ENCODE data around the gene COMTD1. TPM values are rescaled to one million over a fixed set of nuclear protein-coding genes. Genes with fewer than 3 reads are reported as not detected.
A peak's percentile ranks its signal among the peaks of the same experiment; 100 is the strongest.

Gene COMTD1
- total and polyA plus RNA-seq, 2 of the 8 experiments (the other 6 are each of a cell fraction or from before 2014, with no cell fraction given), result 31.9 to 42.4 TPM

DNA sequence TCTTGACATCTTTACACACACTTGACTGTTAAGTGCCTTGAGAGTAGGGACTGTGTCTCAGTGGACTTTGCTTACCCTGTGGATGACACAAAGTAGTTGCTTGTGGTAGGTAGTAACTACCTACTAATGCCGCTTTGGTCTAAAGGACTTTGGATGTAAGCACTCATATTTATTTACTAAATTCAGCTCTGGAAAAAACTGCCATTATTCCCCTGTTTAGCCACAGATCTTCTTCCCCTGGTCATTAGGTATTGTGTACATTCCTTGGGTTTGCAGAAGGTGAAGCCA lies 28.0 kb downstream of the COMTD1 start:
- H3K4ac ChIP-seq (replicated peaks; ENCODE audit: insufficient read length, low read depth, low read length), result no peak overlapping the region
- H3K9me3 ChIP-seq (ENCODE audit: insufficient read depth in 2 of 2, low read depth in 1 of 2, low read length in 1 of 2), result no peaks in the 10 kb centered on the region
- DNase-seq (ENCODE audit: low read depth in 1 of 2, low spot score in 2 of 2) (no peak), FAIRE-seq (no peak)
- H3K27me3 ChIP-seq (replicated peaks in 1 of 4; ENCODE audit: control insufficient read depth in 3 of 4, extremely low read depth in 1 of 4, insufficient read depth in 3 of 4, low read length in 3 of 4), result no peaks in the 10 kb centered on the region
- peaks cover 10% of the 10 kb centered on the region for H3K23me2 ChIP-seq (ENCODE audit: low read depth, low read length)
- no peak overlapping the region for H3K14ac ChIP-seq (ENCODE audit: insufficient read length)
- H4K20me1 ChIP-seq (replicated peaks in 1 of 2; ENCODE audit: control insufficient read depth in 1 of 2, insufficient read depth in 2 of 2, low read length in 2 of 2), result peaks cover 0 to 10% of the 10 kb centered on the region in 2 experiments
- no peak overlapping the region for H2BK20ac ChIP-seq (ENCODE audit: low read length)
- H2BK15ac ChIP-seq (ENCODE audit: low read length), result no peak overlapping the region
- H2BK5ac ChIP-seq (ENCODE audit: low read depth, low read length), result no peak overlapping the region
- no peak overlapping the region for H3K4me3 ChIP-seq (ENCODE audit: extremely low read depth in 1 of 4, insufficient read depth in 2 of 4, low read depth in 3 of 4, low read length in 4 of 4)
- ChIA-PET POLR2A (ENCODE audit: partially characterized antibody) (interaction anchor here (0.8 to 36.7 kb wide), 3 partner anchors 10 to 20 kb away, joined by 3 to 801 read pairs (median 7); partner anchors contain the start of gene COMTD1), CTCF (ENCODE audit: partially characterized antibody) (interaction anchor here (0.6 to 11.0 kb wide), 6 partner anchors 16 to 242 kb away, joined by 4 to 128 read pairs (median 7); partner anchors contain the start of gene COMTD1)
- H2AK5ac ChIP-seq (ENCODE audit: low read depth, low read length), result no peak overlapping the region
- no peaks in the 10 kb centered on the region for H3K79me1 ChIP-seq (ENCODE audit: low read depth, low read length)
- no peak overlapping the region for H3K18ac ChIP-seq (ENCODE audit: extremely low read depth, low read length)
- H3K9ac ChIP-seq (replicated peaks in 1 of 4; ENCODE audit: extremely low read depth in 1 of 4, low read depth in 3 of 4, low read length in 3 of 4), result no peak overlapping the region
- TF ChIP-seq CTBP2 (IDR thresholded peaks at IDR 0.05; ENCODE audit: borderline replicate concordance, insufficient read depth, insufficient read length, low read length) (no peak), TEAD4 (IDR thresholded peaks at IDR 0.05; ENCODE audit: low read depth, low read length) (no peak), EZH2 (IDR thresholded peaks at IDR 0.05; ENCODE audit: low read depth, low read length, severe bottlenecking) (no peak), BCL11A (IDR thresholded peaks at IDR 0.05; ENCODE audit: low read depth in 2 of 2, low read length in 2 of 2) (no peak)
- WGBS, 2 experiments (ENCODE audit: extremely low coverage in 1 of 2, insufficient coverage in 1 of 2, insufficient read length in 1 of 2, insufficient replicate concordance in 2 of 2, low coverage in 1 of 2, low lambda C conversion rate in 2 of 2, missing lambda C conversion rate in 1 of 2), result 89% methylated on average over 1 of the region's 1 CpG; no CpG with 5 or more reads in 1 of the 2 experiments
- H2BK12ac ChIP-seq (ENCODE audit: low read depth, low read length), result no peak overlapping the region
- H4K5ac ChIP-seq (ENCODE audit: insufficient read length, low read depth, low read length), result no peak overlapping the region
- no peak overlapping the region for H2BK120ac ChIP-seq (replicated peaks; ENCODE audit: low read depth, low read length)
- H3K27ac ChIP-seq (ENCODE audit: low read depth, low read length), result no peak overlapping the region
- no peak overlapping the region for H3K23ac ChIP-seq (ENCODE audit: insufficient read length)
- no peak overlapping the region for H4K8ac ChIP-seq (ENCODE audit: extremely low read depth, insufficient read depth, low read length)
- H3K36me3 ChIP-seq (ENCODE audit: control insufficient read depth in 2 of 4, insufficient read depth in 4 of 4, low read length in 3 of 4), result peaks cover 0 to 10% (median 3%) of the 10 kb centered on the region in 4 experiments; a peak in 3 of 8 replicates
- H4K91ac ChIP-seq (replicated peaks; ENCODE audit: insufficient read length, low read length), result no peak overlapping the region
- H3K4me2 ChIP-seq (ENCODE audit: insufficient read depth in 1 of 2, low read depth in 2 of 2, low read length in 2 of 2), result peak overlapping the region in 1 of 2 experiments; percentile 22; a peak in 1 of 4 replicates
- H3K4me1 ChIP-seq (replicated peaks in 1 of 4; ENCODE audit: control insufficient read depth in 3 of 4, insufficient read depth in 4 of 4, low read length in 3 of 4), result peaks cover 5 to 20% (median 9%) of the 10 kb centered on the region in 4 experiments
- no peak overlapping the region for H2AFZ ChIP-seq (ENCODE audit: low read length)
- H3K56ac ChIP-seq (replicated peaks; ENCODE audit: insufficient read length, low read depth, low read length), result no peak overlapping the region
- H3K79me2 ChIP-seq (ENCODE audit: control insufficient read depth in 1 of 2, insufficient read depth in 2 of 2, low read length in 2 of 2), result peaks cover 15 to 21% of the 10 kb centered on the region in 2 experiments
